ENCODE data around the gene HPS1. TPM values are rescaled to one million over a fixed set of nuclear protein-coding genes. Genes with fewer than 3 reads are reported as not detected.

Gene HPS1
- total and polyA plus RNA-seq, 2 experiments from 2014 or later = 21.4 to 51.2 TPM

GRCh38 chr10:98367604-98368451, 78.9 kb downstream of the HPS1 start:
- Mint-ChIP-seq H3K4me3 (peak overlapping the region; percentile 10; the same call in 1 of the 3 replicates), H3K27ac (no peak overlapping the region), H3K27me3 (ENCODE audit: insufficient read depth, low read depth, poor library complexity) (peaks cover 10% of the 10 kb centered on the region), H3K4me1 (peaks cover 45% of the 10 kb centered on the region), H3K9me3 (no peaks in the 10 kb centered on the region), H3K36me3 (ENCODE audit: low read depth) (no peaks in the 10 kb centered on the region; the same call in 2 of the 3 replicates)
- H3K79me2 ChIP-seq (replicated peaks; ENCODE audit: insufficient read depth) = no peaks in the 10 kb centered on the region
- DNase-seq (ENCODE audit: low spot score) (peak; percentile 18), ATAC-seq (peak; percentile 66)
- no peak overlapping the region for H3K27ac ChIP-seq (ENCODE audit: low read depth)
- no peaks in the 10 kb centered on the region for H3F3A ChIP-seq (replicated peaks; ENCODE audit: low read depth)
- H4K20me1 ChIP-seq (replicated peaks; ENCODE audit: insufficient read depth) = no peaks in the 10 kb centered on the region
- H3K4me2 ChIP-seq = peak overlapping the region; percentile 11
- H3K27me3 ChIP-seq (ENCODE audit: insufficient read depth) = no peaks in the 10 kb centered on the region
- no peaks in the 10 kb centered on the region for H3K36me3 ChIP-seq (ENCODE audit: insufficient read depth)
- peaks cover 18% of the 10 kb centered on the region for H3K4me1 ChIP-seq (ENCODE audit: insufficient read depth)
- H3K4me3 ChIP-seq = no peak overlapping the region
- 0 out of 2 replicates have a peak, but pooled peaks have one; percentile 51 for TF ChIP-seq ZNF462 (CRISPR knock-in tag; IDR thresholded peaks at IDR 0.05)
- TF ChIP-seq EZH2 (IDR thresholded peaks at IDR 0.05; ENCODE audit: low read depth, unreplicated experiment) = no peak
- peak overlapping the region; percentile 6; the same call in 1 of the 2 replicates for H2AFZ ChIP-seq
- H3K9me2 ChIP-seq (ENCODE audit: insufficient read depth) = no peaks in the 10 kb centered on the region

MicroRNA genes within 50 kb of the gene (microRNA counts, 767-probe panel; counts per million panel counts)
- microRNA hsa-miR-1287 = not detected

Small RNAs within 50 kb of the gene (microRNA-seq; reads per million reads assigned to microRNA genes)
- gene MIR1287 (4.7 reads per million, percentile 20 among the genes with 10 or more reads in this experiment), gene MIR4685 (not detected)

Small RNAs within 50 kb of the gene (small RNA-seq; reads per million reads assigned to genes)
- not detected for gene MIR4685 (ENCODE audit: low replicate concordance)

Other genes starting within 250 kb of the HPS1 start
- gene LOXL4, start 178.7 kb downstream of the HPS1 start, total RNA-seq (2014; rRNA removed; shearing (Covaris generic)) = 0.23 and 0.38 TPM in 2 replicates
- gene LOXL4, start 178.7 kb downstream of the HPS1 start, polyA plus RNA-seq (2016; fragmentation: Nextera tagmentation; extraction: Ambion mirVana) = 0.16 and 0.21 TPM in 2 replicates
- gene PYROXD2, start 31.8 kb downstream of the HPS1 start, total RNA-seq (2014; rRNA removed; shearing (Covaris generic)) = 0.12 and 1.3 TPM in 2 replicates
- gene PYROXD2, start 31.8 kb downstream of the HPS1 start, polyA plus RNA-seq (2016; fragmentation: Nextera tagmentation; extraction: Ambion mirVana) = 2.2 and 2.6 TPM in 2 replicates